CD4-positive, alpha-beta T cell (primary cell): ENCODE results near the gene PRKN. TPM values are rescaled to one million over a fixed set of nuclear protein-coding genes. Genes with fewer than 3 reads are reported as not detected.

Source experiments
- ATAC-seq: fragments of 200-7000 bp; cut with Tn5 transposase; one replicate; pipeline ENCODE4 v1.10.0; 2022; ENCODE audit warnings: mild to moderate bottlenecking; ENCODE audit not compliant: poor library complexity
- CTCF ChIA-PET: fragments of 350-600 bp; sonication (Branson Sonifier 250); formaldehyde crosslinking; loops from one replicate; lab custom pipeline; 2021; ENCODE audit warnings: antibody characterized with exemption, inconsistent platforms; lab: Charles Lee
- POLR2A ChIA-PET: fragments of 350-600 bp; sonication (Branson Sonifier 250); formaldehyde crosslinking; loops from one replicate; lab custom pipeline; 2021; ENCODE audit warnings: antibody characterized with exemption, inconsistent platforms; lab: Charles Lee
- DNase-seq, 14 experiments: peaks; one replicate each; pipeline ENCODE4 v3.0.0-alpha.2; 2013 to 2020; ENCODE audit warnings: mixed read lengths in 2 of 14
- H3K27ac ChIP-seq, 2 donors: one replicate each; pipeline versions ENCODE4 v1.5.1 to v1.7.0; 2013; ENCODE audit warnings: low read length in 2 of 2, low read depth in 1 of 2, mild to moderate bottlenecking in 1 of 2
- H3K27me3 ChIP-seq, 2 experiments: 1 replicate in 1 of 2; 2 replicates in 1 of 2; pipeline versions ENCODE4 v1.6.1 to v1.7.0; 2013; ENCODE audit warnings: low read length in 2 of 2, control low read depth in 1 of 2, mild to moderate bottlenecking in 1 of 2, moderate library complexity in 1 of 2; ENCODE audit not compliant: insufficient read depth in 2 of 2, control insufficient read depth in 1 of 2
- H3K36me3 ChIP-seq: one replicate; pipeline ENCODE4 v1.6.1; 2013; ENCODE audit warnings: low read length, control low read depth; ENCODE audit not compliant: insufficient read depth
- H3K4me1 ChIP-seq: one replicate; pipeline ENCODE4 v1.6.1; 2013; ENCODE audit warnings: low read length, control low read depth; ENCODE audit not compliant: insufficient read depth
- H3K4me3 ChIP-seq: one replicate; pipeline ENCODE4 v1.5.1; 2013; ENCODE audit warnings: mild to moderate bottlenecking, low read length, moderate library complexity
- H3K9me3 ChIP-seq, 2 experiments: 1 replicate in 1 of 2; 2 replicates in 1 of 2; pipeline versions ENCODE4 v1.6.1 to v1.7.0; 2013; ENCODE audit warnings: low read length in 2 of 2, mild to moderate bottlenecking in 2 of 2, control low read depth in 1 of 2, moderate library complexity in 1 of 2; ENCODE audit not compliant: control insufficient read depth in 1 of 2, insufficient read depth in 1 of 2
- H3K27ac Mint-ChIP-seq: one replicate; pipeline ENCODE4 v1.8.0; 2020; ENCODE audit warnings: mixed read lengths
- H3K27me3 Mint-ChIP-seq: one replicate; pipeline ENCODE4 v1.8.0; 2021; ENCODE audit warnings: mixed read lengths
- H3K36me3 Mint-ChIP-seq: one replicate; pipeline ENCODE4 v1.8.0; 2021; ENCODE audit warnings: low read depth, mixed read lengths
- H3K4me1 Mint-ChIP-seq: one replicate; pipeline ENCODE4 v1.8.0; 2021; ENCODE audit warnings: low read depth, mixed read lengths
- H3K4me3 Mint-ChIP-seq: one replicate; pipeline ENCODE4 v1.8.0; 2020; ENCODE audit warnings: mild to moderate bottlenecking, mixed read lengths
- H3K9me3 Mint-ChIP-seq: one replicate; pipeline ENCODE4 v1.8.0; 2020; ENCODE audit warnings: mixed read lengths
- intact Hi-C, 2 experiments: fragments of 100-400 bp; cut with DNase I in 1 of 2; cut with micrococcal nuclease in 1 of 2; formaldehyde crosslinking; loops; one replicate each; pipeline versions ENCODE4 v1.15.1 to v1.9.0; 2023 to 2025; cut with DNase I, micrococcal nuclease
- total RNA-seq, 174 experiments: library from RNA in 2 of 174; stranded (reverse) in 2 of 174; gene quantifications; one replicate each; pipeline ENCODE4 v1.2.3 and lab custom pipeline; 2021 to 2026
- TF ChIP-seq, protein P1 (sequence below): fragments of 200-600 bp; IDR thresholded peaks from one replicate; pipeline ENCODE4 v1.8.0; 2022; ENCODE audit warnings: antibody characterized with exemption, mild to moderate bottlenecking

PRKN gene
- total RNA-seq, 2 experiments from 2014 or later: 5.2 to 5.4 TPM

DNA sequence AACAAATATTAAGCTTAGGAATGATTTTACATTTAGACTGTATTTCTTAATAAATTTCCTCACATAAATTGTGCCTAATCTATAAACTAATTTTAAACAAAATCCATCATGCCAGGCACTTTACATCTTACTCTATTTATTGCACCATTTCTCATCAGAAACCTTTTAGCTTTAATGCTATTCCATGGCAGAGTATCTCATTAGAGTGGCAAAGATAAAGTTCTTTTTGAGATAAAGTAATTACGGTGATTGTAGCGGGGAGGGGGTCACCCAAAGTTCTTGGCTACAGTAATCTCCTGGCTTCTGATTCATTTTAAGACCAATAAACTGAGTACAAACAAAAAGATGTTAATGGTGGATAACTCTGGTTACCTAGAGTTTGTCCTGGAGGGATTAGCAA, 532.1 kb downstream of the PRKN start:
- ChIA-PET POLR2A (no interaction called here), CTCF (no interaction called here)
- H3K27me3 Mint-ChIP-seq: no peaks in the 10 kb centered on the region

DNA sequence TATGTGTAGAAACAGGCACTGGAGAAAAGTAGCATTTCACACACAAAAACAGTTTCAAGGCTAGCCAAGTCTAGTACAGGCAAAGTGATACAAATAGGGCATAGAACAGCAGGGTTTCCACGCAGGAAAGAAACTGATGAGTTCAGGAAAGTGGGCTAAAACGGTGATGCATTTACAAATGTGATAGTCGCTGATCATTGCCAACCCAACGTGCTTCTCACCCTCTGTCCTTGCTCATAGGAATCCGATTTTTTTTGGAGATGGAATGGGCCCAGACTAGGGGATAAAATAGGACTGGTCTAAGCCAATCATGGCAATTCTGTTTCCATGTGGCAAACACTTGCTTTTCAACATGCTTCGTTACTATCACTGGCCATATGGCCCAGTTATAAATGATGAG, 536.6 kb downstream of the PRKN start:
- H3K4me3 Mint-ChIP-seq: no peak overlapping the region
- H3K4me1 ChIP-seq: no peaks in the 10 kb centered on the region
- ChIA-PET CTCF (no interaction called here), POLR2A (no interaction called here)
- no peaks in the 10 kb centered on the region for H3K4me1 Mint-ChIP-seq
- no peaks in the 10 kb centered on the region for H3K36me3 ChIP-seq
- H3K36me3 Mint-ChIP-seq: peaks cover 5% of the 10 kb centered on the region
- no peak overlapping the region for H3K4me3 ChIP-seq
- H3K27me3 ChIP-seq: no peaks in the 10 kb centered on the region
- intact Hi-C loops: no loop called here
- peaks cover 5% of the 10 kb centered on the region for H3K9me3 Mint-ChIP-seq
- H3K27ac Mint-ChIP-seq: no peak overlapping the region
- DNase-seq: no peak
- no peak overlapping the region for H3K27ac ChIP-seq
- TF ChIP-seq, protein P1, sequence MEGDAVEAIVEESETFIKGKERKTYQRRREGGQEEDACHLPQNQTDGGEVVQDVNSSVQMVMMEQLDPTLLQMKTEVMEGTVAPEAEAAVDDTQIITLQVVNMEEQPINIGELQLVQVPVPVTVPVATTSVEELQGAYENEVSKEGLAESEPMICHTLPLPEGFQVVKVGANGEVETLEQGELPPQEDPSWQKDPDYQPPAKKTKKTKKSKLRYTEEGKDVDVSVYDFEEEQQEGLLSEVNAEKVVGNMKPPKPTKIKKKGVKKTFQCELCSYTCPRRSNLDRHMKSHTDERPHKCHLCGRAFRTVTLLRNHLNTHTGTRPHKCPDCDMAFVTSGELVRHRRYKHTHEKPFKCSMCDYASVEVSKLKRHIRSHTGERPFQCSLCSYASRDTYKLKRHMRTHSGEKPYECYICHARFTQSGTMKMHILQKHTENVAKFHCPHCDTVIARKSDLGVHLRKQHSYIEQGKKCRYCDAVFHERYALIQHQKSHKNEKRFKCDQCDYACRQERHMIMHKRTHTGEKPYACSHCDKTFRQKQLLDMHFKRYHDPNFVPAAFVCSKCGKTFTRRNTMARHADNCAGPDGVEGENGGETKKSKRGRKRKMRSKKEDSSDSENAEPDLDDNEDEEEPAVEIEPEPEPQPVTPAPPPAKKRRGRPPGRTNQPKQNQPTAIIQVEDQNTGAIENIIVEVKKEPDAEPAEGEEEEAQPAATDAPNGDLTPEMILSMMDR: no peak
- H3K27me3 Mint-ChIP-seq: no peaks in the 10 kb centered on the region
- no peaks in the 10 kb centered on the region for H3K9me3 ChIP-seq
- ATAC-seq: no peak

More for the DNA sequence above, 532.1 kb downstream of the PRKN start:
- no peak for ATAC-seq
- no peak overlapping the region for H3K4me3 ChIP-seq
- TF ChIP-seq, protein P1: no peak
- H3K36me3 Mint-ChIP-seq: no peaks in the 10 kb centered on the region
- H3K27me3 ChIP-seq: no peaks in the 10 kb centered on the region
- no peak overlapping the region for H3K27ac ChIP-seq
- no peaks in the 10 kb centered on the region for H3K4me1 ChIP-seq
- H3K4me3 Mint-ChIP-seq: no peak overlapping the region
- H3K36me3 ChIP-seq: no peaks in the 10 kb centered on the region
- intact Hi-C loops: no loop called here
- no peaks in the 10 kb centered on the region for H3K9me3 Mint-ChIP-seq
- no peaks in the 10 kb centered on the region for H3K4me1 Mint-ChIP-seq
- no peaks in the 10 kb centered on the region for H3K9me3 ChIP-seq
- H3K27ac Mint-ChIP-seq: no peak overlapping the region
- DNase-seq: no peak

DNA sequence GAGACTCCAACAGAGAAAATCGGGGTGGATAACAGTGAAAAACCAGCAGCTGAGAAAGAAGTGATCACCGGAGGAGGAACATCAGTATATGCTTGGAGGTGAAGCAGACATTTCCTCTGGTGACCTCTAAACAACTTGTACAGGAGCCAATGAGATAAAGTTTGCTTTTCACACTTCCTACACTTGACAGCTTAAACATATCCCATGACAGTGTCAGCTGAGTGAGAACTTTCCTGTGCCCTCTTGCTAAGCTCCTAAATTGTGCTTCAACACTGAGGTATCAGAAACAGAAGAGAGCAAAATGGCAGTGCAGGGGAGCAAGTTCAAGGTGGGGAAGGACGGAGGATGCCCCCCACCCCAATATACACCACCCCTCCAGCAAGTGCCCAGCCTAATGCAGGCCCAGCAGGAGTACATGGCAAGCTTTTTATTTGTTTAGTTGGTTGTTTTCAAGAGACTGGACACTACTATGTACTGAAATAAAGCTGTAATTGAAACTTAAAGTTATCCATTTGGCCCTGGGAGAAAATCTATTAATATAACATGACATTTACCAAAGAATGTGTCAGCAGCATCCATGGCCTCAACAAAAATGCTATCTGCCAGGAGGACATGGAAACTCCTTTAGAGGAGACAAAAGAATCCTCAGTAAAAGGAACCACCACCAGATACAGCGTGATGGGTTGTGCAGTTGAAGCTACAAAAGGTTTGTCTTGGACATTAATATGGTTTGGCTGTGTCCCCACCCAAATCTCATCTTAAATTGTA, 540.2 kb downstream of the PRKN start:
- Histone ChIP-seq H3K4me1 (no peaks in the 10 kb centered on the region), H3K36me3 (no peaks in the 10 kb centered on the region), H3K9me3 (no peaks in the 10 kb centered on the region), H3K27me3 (no peaks in the 10 kb centered on the region), H3K27ac (no peak overlapping the region), H3K4me3 (no peak overlapping the region)
- no peak overlapping the region for H3K27ac Mint-ChIP-seq
- H3K4me3 Mint-ChIP-seq: no peak overlapping the region
- POLR2A ChIA-PET: no interaction called here
- CTCF ChIA-PET: no interaction called here
- peaks cover 5% of the 10 kb centered on the region for H3K36me3 Mint-ChIP-seq
- TF ChIP-seq, protein P1: no peak
- H3K9me3 Mint-ChIP-seq: peaks cover 5% of the 10 kb centered on the region
- intact Hi-C loops: no loop called here
- H3K4me1 Mint-ChIP-seq: no peaks in the 10 kb centered on the region
- H3K27me3 Mint-ChIP-seq: no peaks in the 10 kb centered on the region
- DNase-seq (no peak), ATAC-seq (no peak)
